SK-N-SH treated with all-trans-retinoic acid at 6 μM for 48 hours (cell line): ENCODE measurements around the gene RERE.

Experiments
- ATAC-seq: fragments of 200-7000 bp; cut with Tn5 transposase; 3 replicates; pipeline ENCODE4 v1.9.1; 2020; ENCODE audit warnings: mild to moderate bottlenecking, moderate library complexity
- ARNTL ChIP-seq: fragments of 450-650 bp; formaldehyde crosslinking; IDR thresholded peaks from 2 replicates; pipeline ENCODE4 v1.5.0; 2020; ENCODE audit warnings: low read depth, mild to moderate bottlenecking, moderate library complexity, borderline replicate concordance
- BACH2 ChIP-seq: fragments of 250-450 bp; sonication (Bioruptor Pico); IDR thresholded peaks from 2 replicates; pipeline ENCODE4 v1.9.0; 2021; ENCODE audit warnings: mild to moderate bottlenecking, borderline replicate concordance
- CSDC2 ChIP-seq: fragments of 250-450 bp; sonication (Bioruptor Pico); IDR thresholded peaks from 2 replicates; pipeline ENCODE4 v1.5.0; 2020; ENCODE audit warnings: mild to moderate bottlenecking, moderate library complexity
- ESRRG ChIP-seq: fragments of 250-450 bp; sonication (Bioruptor Pico); IDR thresholded peaks from 2 replicates; pipeline ENCODE4 v1.6.1; 2021; ENCODE audit warnings: mild to moderate bottlenecking
- GLIS3 ChIP-seq: fragments of 250-450 bp; sonication (Bioruptor Pico); IDR thresholded peaks from 2 replicates; pipeline ENCODE4 v1.5.0; 2020; ENCODE audit warnings: mild to moderate bottlenecking, moderate library complexity
- ISL1 ChIP-seq: fragments of 250-450 bp; sonication (Bioruptor Pico); IDR thresholded peaks from 2 replicates; pipeline ENCODE4 v2.1.2; 2022; ENCODE audit warnings: mild to moderate bottlenecking, moderate library complexity
- OSR1 ChIP-seq: fragments of 250-450 bp; sonication (Bioruptor Pico); IDR thresholded peaks from 2 replicates; pipeline ENCODE4 v1.8.0; 2022; ENCODE audit warnings: moderate library complexity, mild to moderate bottlenecking, inconsistent platforms
- PPARA ChIP-seq: fragments of 250-450 bp; sonication (Bioruptor Pico); IDR thresholded peaks from 2 replicates; pipeline ENCODE4 v1.5.0; 2020; ENCODE audit warnings: mild to moderate bottlenecking, borderline replicate concordance
- RARB ChIP-seq: fragments of 250-450 bp; sonication (Bioruptor Pico); IDR thresholded peaks from 2 replicates; pipeline ENCODE4 v1.8.0; 2021; ENCODE audit warnings: mild to moderate bottlenecking, moderate library complexity
- SNAI2 ChIP-seq: fragments of 250-450 bp; sonication (Bioruptor Pico); IDR thresholded peaks from 2 replicates; pipeline ENCODE4 v1.5.0; 2020; ENCODE audit warnings: mild to moderate bottlenecking, moderate library complexity
- TCF4 ChIP-seq: fragments of 250-450 bp; sonication (Bioruptor Pico); IDR thresholded peaks from 2 replicates; pipeline ENCODE4 v1.8.0; 2021; ENCODE audit warnings: mild to moderate bottlenecking, moderate library complexity, borderline replicate concordance
- TOX ChIP-seq: fragments of 250-450 bp; sonication (Bioruptor Pico); IDR thresholded peaks from 2 replicates; pipeline ENCODE4 v1.8.0; 2021; ENCODE audit warnings: mild to moderate bottlenecking, moderate library complexity, borderline replicate concordance
- ZC3H10 ChIP-seq: fragments of 250-450 bp; sonication (Bioruptor Pico); IDR thresholded peaks from 2 replicates; pipeline ENCODE4 v1.5.1; 2021; ENCODE audit warnings: mild to moderate bottlenecking, moderate library complexity
- ZFP3 ChIP-seq: fragments of 250-450 bp; sonication (Bioruptor Pico); IDR thresholded peaks from 2 replicates; pipeline ENCODE4 v1.5.0; 2020; ENCODE audit warnings: mild to moderate bottlenecking, moderate library complexity
- ZFP30 ChIP-seq: fragments of 450-650 bp; formaldehyde crosslinking; IDR thresholded peaks from 2 replicates; pipeline ENCODE4 v1.5.0; 2022; ENCODE audit warnings: mild to moderate bottlenecking, moderate library complexity
- ZNF70 ChIP-seq: fragments of 450-650 bp; formaldehyde crosslinking; IDR thresholded peaks from 2 replicates; pipeline ENCODE4 v1.5.0; 2020; ENCODE audit warnings: mild to moderate bottlenecking, moderate library complexity
- ZNF8 ChIP-seq: fragments of 450-650 bp; formaldehyde crosslinking; IDR thresholded peaks from 2 replicates; pipeline ENCODE4 v1.5.0; 2020; ENCODE audit warnings: mild to moderate bottlenecking, moderate library complexity
- TF ChIP-seq, protein P1 (sequence below): fragments of 250-450 bp; sonication (Bioruptor Pico); IDR thresholded peaks from 2 replicates; pipeline ENCODE4 v1.5.1; 2020; ENCODE audit warnings: low read depth, mild to moderate bottlenecking, moderate library complexity
- TF ChIP-seq, protein P2 (sequence below): fragments of 250-450 bp; sonication (Bioruptor Pico); IDR thresholded peaks from 2 replicates; pipeline ENCODE4 v1.5.1; 2021; ENCODE audit warnings: mild to moderate bottlenecking, moderate library complexity
- TF ChIP-seq, protein P3 (sequence below): fragments of 250-450 bp; sonication (Bioruptor Pico); IDR thresholded peaks from 2 replicates; pipeline ENCODE4 v1.8.0; 2021; ENCODE audit warnings: low read depth, mild to moderate bottlenecking, moderate library complexity, borderline replicate concordance
- TF ChIP-seq, protein P4 (sequence below): fragments of 250-450 bp; sonication (Bioruptor Pico); IDR thresholded peaks from 2 replicates; pipeline ENCODE4 v1.5.0; 2020; ENCODE audit warnings: mild to moderate bottlenecking, moderate library complexity

The RERE gene

DNA sequence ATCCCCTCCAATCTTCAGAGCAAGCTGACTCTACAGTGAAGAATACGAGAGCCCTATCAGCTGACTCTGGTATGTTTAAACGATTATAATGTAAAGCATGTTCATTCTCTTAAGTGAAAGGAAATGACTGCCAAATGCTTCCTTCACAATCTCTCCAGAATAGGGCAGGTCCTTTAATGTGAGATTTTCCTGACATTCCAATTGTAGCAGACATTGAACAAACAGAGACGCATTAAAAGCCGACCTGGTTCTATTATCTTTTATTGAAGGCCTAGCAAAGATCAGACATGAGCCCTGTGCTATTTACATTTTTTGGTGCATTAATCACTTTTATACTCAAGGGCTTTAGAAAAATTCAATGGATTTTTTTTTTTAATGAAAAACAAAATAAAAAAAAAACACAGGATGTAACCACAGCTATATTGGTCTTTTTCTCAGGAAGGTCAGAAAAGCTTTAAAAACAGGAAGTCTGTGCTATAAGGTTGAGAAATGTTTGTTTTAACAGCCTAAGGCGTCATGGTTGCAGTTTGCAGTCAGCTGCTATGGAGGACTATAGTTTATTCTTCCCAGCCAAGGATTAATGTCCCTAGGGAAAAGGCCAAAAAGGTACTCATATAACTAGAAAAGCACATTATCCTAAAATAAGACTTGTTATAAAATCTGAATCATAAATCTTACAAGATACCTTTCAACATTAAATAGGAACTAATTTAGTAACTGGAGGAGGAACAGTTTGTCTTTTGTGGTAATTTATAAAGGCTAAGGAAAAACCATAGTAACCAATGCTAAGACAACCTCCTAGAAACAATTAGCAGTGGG is 104.8 kb downstream of the RERE start:
- ATAC-seq, result peak; percentile 87
- no peak for TF ChIP-seq ZNF8 (CRISPR knock-in tag)
- TF ChIP-seq PPARA, result no peak
- TF ChIP-seq CSDC2 (CRISPR knock-in tag), result no peak
- TF ChIP-seq ZC3H10 (CRISPR knock-in tag), result 0 out of 2 replicates have a peak, but pooled peaks have one; percentile 56
- no peak for TF ChIP-seq ZFP30 (CRISPR knock-in tag)
- peak; percentile 44; the same call in 1 of the 2 replicates for TF ChIP-seq TOX (CRISPR knock-in tag)
- TF ChIP-seq TCF4 (CRISPR knock-in tag), result 0 out of 2 replicates have a peak, but pooled peaks have one; percentile 44
- peak; percentile 33; the same call in 1 of the 2 replicates for TF ChIP-seq SNAI2 (CRISPR knock-in tag)
- no peak; the same call in 1 of the 2 replicates for TF ChIP-seq GLIS3 (CRISPR knock-in tag)
- peak; percentile 93 for TF ChIP-seq ISL1 (CRISPR knock-in tag)
- TF ChIP-seq BACH2 (CRISPR knock-in tag), result no peak

DNA sequence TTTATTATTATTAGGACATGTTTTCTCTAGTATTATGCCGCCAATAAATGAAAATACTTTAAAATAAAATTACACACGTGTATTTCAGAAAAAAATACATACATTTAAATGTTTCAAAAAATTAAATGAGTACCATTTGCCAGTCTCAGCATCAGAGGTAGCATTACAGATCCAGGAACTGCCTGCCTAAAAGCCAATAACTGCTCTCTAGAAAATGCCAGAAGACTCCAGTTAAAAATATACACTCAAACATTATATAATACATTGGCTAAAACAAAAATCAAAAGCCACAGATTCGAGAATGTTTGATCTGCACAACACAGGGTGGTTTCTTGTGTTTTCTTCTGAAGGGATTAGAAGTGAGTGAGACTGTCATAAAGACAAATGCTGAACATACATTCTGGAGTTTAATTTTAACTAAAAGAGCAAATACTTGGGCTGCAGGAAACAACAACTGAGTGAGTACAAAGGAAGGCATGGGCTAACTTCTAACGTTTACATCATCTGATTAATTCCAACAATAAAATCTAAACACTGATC is 105.5 kb downstream of the RERE start:
- TF ChIP-seq ESRRG (CRISPR knock-in tag), result no peak
- no peak for TF ChIP-seq ZFP30 (CRISPR knock-in tag)
- no peak for TF ChIP-seq ZFP3
- no peak for TF ChIP-seq TCF4 (CRISPR knock-in tag)
- TF ChIP-seq RARB (CRISPR knock-in tag), result no peak
- no peak for TF ChIP-seq ZNF8 (CRISPR knock-in tag)
- no peak for TF ChIP-seq BACH2 (CRISPR knock-in tag)
- TF ChIP-seq ZC3H10 (CRISPR knock-in tag), result no peak
- no peak for TF ChIP-seq CSDC2 (CRISPR knock-in tag)
- no peak for TF ChIP-seq GLIS3 (CRISPR knock-in tag)
- no peak for TF ChIP-seq ARNTL (CRISPR knock-in tag)
- TF ChIP-seq, protein P1, sequence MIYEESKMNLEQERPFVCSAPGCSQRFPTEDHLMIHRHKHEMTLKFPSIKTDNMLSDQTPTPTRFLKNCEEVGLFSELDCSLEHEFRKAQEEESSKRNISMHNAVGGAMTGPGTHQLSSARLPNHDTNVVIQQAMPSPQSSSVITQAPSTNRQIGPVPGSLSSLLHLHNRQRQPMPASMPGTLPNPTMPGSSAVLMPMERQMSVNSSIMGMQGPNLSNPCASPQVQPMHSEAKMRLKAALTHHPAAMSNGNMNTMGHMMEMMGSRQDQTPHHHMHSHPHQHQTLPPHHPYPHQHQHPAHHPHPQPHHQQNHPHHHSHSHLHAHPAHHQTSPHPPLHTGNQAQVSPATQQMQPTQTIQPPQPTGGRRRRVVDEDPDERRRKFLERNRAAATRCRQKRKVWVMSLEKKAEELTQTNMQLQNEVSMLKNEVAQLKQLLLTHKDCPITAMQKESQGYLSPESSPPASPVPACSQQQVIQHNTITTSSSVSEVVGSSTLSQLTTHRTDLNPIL (CRISPR knock-in tag), result no peak
- TF ChIP-seq ZNF70 (CRISPR knock-in tag), result no peak
- TF ChIP-seq, protein P2, sequence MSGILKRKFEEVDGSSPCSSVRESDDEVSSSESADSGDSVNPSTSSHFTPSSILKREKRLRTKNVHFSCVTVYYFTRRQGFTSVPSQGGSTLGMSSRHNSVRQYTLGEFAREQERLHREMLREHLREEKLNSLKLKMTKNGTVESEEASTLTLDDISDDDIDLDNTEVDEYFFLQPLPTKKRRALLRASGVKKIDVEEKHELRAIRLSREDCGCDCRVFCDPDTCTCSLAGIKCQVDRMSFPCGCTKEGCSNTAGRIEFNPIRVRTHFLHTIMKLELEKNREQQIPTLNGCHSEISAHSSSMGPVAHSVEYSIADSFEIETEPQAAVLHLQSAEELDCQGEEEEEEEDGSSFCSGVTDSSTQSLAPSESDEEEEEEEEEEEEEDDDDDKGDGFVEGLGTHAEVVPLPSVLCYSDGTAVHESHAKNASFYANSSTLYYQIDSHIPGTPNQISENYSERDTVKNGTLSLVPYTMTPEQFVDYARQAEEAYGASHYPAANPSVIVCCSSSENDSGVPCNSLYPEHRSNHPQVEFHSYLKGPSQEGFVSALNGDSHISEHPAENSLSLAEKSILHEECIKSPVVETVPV (CRISPR knock-in tag), result no peak
- TF ChIP-seq PPARA, result no peak
- TF ChIP-seq, protein P3, sequence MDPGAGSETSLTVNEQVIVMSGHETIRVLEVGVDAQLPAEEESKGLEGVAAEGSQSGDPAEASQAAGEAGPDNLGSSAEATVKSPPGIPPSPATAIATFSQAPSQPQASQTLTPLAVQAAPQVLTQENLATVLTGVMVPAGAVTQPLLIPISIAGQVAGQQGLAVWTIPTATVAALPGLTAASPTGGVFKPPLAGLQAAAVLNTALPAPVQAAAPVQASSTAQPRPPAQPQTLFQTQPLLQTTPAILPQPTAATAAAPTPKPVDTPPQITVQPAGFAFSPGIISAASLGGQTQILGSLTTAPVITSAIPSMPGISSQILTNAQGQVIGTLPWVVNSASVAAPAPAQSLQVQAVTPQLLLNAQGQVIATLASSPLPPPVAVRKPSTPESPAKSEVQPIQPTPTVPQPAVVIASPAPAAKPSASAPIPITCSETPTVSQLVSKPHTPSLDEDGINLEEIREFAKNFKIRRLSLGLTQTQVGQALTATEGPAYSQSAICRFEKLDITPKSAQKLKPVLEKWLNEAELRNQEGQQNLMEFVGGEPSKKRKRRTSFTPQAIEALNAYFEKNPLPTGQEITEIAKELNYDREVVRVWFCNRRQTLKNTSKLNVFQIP (CRISPR knock-in tag), result no peak
- TF ChIP-seq, all 23 proteins: peak for 0
- no peak for ATAC-seq

DNA sequence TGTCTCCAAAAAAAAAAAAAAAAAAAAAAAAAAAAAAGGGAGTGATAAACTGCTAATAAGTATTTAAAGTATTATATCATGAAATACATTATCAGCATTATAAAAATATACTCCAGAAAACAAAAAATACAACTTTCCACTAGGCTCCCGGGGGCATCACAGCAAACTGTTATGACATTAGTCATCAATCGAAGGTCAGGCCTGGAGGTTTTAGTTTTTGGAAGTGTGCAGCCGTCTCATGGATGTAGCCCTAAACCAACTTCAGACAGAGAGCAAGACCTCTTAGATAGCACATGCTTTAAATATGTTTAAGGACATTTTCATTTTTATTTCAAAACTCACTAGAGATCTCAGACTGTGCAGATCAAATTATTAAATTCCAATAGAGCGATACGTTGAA is 106.3 kb downstream of the RERE start:
- no peak for ATAC-seq
- TF ChIP-seq SNAI2 (CRISPR knock-in tag) (no peak), TCF4 (CRISPR knock-in tag) (no peak), RARB (CRISPR knock-in tag) (no peak), ZNF8 (CRISPR knock-in tag) (no peak), PPARA (no peak), ZNF70 (CRISPR knock-in tag) (no peak), TOX (CRISPR knock-in tag) (no peak), ZFP30 (CRISPR knock-in tag) (no peak), ESRRG (CRISPR knock-in tag) (no peak), CSDC2 (CRISPR knock-in tag) (no peak), OSR1 (CRISPR knock-in tag) (no peak), BACH2 (CRISPR knock-in tag) (no peak), ISL1 (CRISPR knock-in tag) (no peak)
- TF ChIP-seq, protein P2 (CRISPR knock-in tag), result no peak
- TF ChIP-seq, protein P1 (CRISPR knock-in tag), result no peak
- TF ChIP-seq, protein P4, sequence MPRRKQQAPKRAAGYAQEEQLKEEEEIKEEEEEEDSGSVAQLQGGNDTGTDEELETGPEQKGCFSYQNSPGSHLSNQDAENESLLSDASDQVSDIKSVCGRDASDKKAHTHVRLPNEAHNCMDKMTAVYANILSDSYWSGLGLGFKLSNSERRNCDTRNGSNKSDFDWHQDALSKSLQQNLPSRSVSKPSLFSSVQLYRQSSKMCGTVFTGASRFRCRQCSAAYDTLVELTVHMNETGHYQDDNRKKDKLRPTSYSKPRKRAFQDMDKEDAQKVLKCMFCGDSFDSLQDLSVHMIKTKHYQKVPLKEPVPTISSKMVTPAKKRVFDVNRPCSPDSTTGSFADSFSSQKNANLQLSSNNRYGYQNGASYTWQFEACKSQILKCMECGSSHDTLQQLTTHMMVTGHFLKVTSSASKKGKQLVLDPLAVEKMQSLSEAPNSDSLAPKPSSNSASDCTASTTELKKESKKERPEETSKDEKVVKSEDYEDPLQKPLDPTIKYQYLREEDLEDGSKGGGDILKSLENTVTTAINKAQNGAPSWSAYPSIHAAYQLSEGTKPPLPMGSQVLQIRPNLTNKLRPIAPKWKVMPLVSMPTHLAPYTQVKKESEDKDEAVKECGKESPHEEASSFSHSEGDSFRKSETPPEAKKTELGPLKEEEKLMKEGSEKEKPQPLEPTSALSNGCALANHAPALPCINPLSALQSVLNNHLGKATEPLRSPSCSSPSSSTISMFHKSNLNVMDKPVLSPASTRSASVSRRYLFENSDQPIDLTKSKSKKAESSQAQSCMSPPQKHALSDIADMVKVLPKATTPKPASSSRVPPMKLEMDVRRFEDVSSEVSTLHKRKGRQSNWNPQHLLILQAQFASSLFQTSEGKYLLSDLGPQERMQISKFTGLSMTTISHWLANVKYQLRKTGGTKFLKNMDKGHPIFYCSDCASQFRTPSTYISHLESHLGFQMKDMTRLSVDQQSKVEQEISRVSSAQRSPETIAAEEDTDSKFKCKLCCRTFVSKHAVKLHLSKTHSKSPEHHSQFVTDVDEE (CRISPR knock-in tag), result no peak
